GM12892 (cell line): ENCODE measurements around the gene LRP2BP.
"Not testable (repeated sequence)": the region's sequence is repeated elsewhere in the genome, so short reads cannot be mapped to it uniquely, and the experiment has no call there.

Experiments used
- DNase-seq: peaks from one replicate; pipeline ENCODE4 v3.0.0; 2011; ENCODE audit not compliant: insufficient read length
- FAIRE-seq: peaks from 2 replicates; lab custom pipeline; 2011; peaks lifted over from hg19 to GRCh38; lab: Jason Lieb, UNC
- POLR2A ChIP-seq: IDR thresholded peaks from 2 replicates; pipeline ENCODE4 v1.6.1; 2011; ENCODE audit warnings: low read depth, low read length, control low read depth
- POLR2AphosphoS5 ChIP-seq: IDR thresholded peaks from 2 replicates; pipeline ENCODE4 v1.6.1; 2011; ENCODE audit warnings: low read depth, low read length, control low read depth
- TAF1 ChIP-seq: IDR thresholded peaks from 2 replicates; pipeline ENCODE4 v1.6.1; 2011; ENCODE audit warnings: low read depth, mild to moderate bottlenecking, control low read depth, low read length, borderline replicate concordance

Gene LRP2BP

DNA sequence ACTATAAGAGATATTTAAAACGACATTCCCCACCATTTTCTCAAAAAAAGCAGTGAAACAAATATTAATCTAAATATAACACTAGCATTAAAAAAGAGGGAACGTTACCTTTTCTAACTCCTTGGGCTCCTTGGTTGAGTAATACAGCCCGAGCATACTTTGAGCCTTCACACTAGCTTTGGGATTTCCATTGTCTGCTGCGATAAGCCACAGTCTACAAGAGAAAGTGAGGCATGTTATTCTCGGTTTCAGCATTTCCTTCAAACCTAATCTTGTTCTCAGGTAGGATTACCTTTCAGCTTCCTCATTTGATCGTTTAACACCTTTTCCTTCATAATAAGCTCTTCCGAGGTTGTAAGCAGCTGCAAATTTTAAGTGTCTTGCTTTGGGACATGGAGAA is 21.7 kb downstream of the LRP2BP start:
- FAIRE-seq, result no peak
- TF ChIP-seq POLR2A, result no peak
- no peak for TF ChIP-seq POLR2AphosphoS5
- TF ChIP-seq TAF1, result no peak
- no peak for DNase-seq

DNA sequence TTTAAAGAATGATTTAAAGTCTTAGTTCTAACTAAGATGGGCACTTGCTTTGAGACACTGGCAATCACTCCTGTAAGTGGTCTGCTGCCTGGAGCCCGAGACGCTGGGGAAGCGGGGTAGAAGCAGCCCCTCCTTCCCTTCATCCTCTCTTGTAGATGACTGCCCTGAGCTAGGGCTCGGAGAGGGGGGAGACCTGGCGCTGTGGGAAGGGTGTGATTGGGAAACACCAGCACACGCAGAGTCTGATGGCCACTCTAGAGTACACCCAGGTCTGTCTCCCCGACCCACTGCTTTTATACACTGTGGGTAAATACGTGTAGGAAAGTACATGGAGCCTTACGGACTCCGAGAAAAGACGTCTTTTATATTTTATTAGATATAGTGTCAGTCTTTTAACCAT is 24.0 kb downstream of the LRP2BP start:
- FAIRE-seq (no peak), DNase-seq (no peak)
- TF ChIP-seq POLR2AphosphoS5 (no peak), POLR2A (0 out of 2 replicates have a peak, but pooled peaks have one; percentile 18)

DNA sequence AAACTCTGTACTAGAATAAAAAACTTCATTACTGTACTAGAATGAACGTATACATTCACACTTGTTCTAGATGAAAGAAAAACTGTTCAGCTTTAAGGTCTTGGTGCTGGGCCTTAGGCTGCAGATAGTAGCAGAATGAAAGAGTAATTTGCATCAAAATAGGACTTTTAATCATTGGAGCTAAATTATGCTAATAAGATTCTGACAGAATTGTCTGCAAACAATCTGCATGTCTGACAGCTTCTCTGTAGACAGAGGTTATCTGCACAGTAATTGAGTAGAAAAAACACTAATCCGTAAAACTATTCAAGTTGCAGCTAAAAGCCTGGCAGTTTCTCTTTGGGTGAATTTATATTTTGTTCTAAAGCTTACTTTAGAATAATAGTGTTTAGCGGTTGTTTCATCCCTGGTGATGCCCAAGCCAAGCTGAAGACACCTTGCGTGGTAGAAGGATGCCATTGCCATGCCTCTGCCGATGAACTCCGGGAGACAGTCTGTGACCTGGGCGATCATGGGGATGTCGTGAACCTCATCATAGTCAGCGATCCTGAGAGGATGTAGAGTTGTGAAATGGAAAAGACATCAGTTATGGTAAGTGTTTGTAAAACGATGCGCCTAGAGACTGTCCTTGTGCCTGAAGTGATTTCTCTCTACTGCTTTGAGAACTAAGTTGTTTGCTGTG is 25.3 kb downstream of the LRP2BP start:
- FAIRE-seq (no peak), DNase-seq (no peak)

DNA sequence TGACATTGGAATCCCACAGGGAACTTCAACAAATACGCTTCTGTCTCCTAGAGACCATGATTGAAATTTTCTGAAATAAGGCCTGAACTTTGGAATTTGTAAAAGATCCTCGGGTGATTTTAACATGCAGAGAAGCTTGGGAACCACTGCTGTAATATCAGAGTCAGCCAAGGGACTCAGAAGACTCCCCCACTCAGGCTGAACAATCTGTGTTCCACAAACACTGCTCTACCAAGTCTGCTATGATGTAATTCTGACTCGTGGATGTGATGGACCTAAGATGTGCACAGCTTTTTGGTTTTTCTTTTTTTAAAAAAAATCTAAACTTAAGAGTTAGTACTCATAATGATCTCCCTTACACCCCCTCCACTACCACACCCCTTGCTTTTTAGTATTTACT is 26.0 kb downstream of the LRP2BP start:
- FAIRE-seq (no peak), DNase-seq (no peak)
- no peak for TF ChIP-seq POLR2A
- no peak for TF ChIP-seq TAF1
- no peak for TF ChIP-seq POLR2AphosphoS5

More for the DNA sequence above, 25.3 kb downstream of the LRP2BP start:
- TF ChIP-seq TAF1 (no peak), POLR2AphosphoS5 (peak; percentile 76)

DNA sequence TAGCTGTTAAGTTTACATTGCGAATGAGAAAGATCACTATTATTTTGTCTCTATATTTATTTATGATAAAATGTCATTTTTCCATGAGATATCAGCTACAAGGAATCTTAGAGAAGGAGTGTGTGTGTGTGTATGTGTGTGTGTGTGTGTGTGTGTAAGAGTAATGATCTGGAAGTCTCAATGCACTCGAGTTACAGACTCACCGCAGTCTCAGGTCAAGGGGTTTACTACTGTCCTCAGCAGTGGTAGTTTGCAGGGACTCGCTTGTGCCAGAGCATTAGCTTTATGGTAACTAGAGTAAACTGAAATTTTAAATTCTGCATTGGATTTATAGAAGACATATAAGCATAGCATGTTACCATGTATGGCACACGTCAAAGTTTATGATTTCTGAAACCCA is 30.8 kb downstream of the LRP2BP start:
- FAIRE-seq (no peak), DNase-seq (no peak)
- no peak for TF ChIP-seq TAF1
- no peak for TF ChIP-seq POLR2AphosphoS5
- no peak for TF ChIP-seq POLR2A

DNA sequence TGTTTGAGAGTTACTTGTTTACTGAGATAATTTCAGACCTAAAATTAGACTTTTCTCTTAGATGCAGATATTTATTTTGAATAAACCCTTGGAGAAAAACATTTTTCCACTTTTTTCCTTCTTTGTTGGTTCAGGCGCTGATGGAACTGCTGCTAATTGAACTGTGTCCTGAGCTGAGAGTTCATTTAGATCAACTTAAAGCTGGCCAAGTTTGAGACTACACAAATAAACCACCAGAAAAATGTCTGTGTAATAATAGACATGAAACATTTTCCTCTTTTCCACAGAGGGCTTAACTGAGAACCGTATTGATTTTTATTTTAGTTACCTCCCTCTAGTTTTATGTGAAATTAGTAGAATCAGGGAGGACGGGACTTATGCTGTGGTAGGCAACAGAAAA is 32.5 kb downstream of the LRP2BP start:
- DNase-seq (no peak), FAIRE-seq (no peak)
- TF ChIP-seq POLR2A (no peak), TAF1 (no peak), POLR2AphosphoS5 (no peak)

DNA sequence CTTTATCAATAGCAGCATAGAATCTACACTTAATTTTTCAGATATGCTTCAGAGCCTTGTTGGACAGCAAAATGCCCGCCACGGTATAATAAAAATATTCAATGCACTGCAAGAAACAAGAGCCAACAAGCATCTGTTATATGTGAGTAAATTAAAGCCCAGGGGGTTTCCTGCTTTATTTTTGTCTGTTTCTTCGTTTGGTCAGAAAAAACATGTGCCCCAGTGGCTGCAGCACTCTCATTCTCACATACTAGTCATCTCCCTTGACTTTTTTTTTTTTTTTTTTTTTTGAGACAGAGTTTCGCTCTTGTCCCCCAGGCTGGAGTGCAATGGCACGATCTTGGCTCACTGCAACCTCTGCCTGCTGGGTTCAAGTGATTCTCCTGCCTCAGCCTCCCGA is 33.2 kb downstream of the LRP2BP start:
- FAIRE-seq, DNase-seq: not testable (repeated sequence)

DNA sequence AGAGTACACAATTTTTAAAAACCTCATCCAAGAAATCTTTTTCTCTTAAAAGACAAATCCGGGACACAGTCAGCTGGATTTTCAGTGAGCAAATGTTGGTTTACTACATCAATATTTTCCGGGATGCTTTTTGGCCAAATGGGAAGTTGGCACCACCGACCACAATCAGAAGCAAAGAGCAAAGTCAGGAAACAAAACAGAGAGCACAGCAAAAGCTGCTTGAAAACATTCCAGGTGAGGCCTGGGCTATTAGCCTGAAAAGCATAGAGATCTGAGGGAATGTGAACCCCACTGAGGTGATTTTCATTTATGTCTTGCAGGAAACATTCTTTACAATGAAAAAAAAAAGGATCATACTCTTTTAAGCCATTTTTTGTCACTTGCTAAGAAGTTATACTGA is 33.9 kb downstream of the LRP2BP start:
- no peak for TF ChIP-seq POLR2A
- no peak for TF ChIP-seq TAF1
- no peak for TF ChIP-seq POLR2AphosphoS5
- FAIRE-seq, result peak; percentile 5
- no peak for DNase-seq

DNA sequence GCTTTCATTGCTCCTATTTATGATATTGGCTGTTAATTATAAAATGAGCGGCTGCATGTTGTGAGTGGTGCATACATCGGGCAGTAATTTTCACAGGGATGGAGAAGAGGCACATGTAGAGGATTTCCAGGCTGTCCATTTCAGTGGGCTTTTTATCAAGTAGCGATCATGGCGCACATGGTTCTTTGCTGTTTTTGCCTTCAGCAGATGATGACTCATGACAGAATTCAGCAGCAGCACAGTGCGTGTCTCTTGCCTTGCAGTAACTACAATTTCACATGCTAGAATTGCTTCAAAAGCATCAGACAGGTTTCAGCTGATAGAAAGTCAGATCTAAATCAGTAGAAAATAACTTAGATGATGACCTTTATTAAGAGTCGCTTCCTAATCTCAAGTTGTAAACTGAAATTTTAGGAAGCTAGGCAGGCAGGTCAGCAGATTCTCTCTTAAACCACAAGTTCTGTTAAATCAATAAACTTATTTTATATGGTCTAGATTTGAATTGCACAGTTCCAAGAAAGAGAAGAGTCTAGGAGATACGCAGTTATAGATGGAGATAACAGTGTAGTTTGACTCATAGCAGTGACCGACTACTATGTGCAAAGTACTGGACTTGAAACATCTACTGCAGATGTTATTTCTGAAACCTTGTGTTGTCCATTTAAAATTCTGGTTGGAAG is 35.8 kb downstream of the LRP2BP start:
- TF ChIP-seq TAF1 (no peak), POLR2A (no peak)
- DNase-seq (no peak), FAIRE-seq (no peak)

DNA sequence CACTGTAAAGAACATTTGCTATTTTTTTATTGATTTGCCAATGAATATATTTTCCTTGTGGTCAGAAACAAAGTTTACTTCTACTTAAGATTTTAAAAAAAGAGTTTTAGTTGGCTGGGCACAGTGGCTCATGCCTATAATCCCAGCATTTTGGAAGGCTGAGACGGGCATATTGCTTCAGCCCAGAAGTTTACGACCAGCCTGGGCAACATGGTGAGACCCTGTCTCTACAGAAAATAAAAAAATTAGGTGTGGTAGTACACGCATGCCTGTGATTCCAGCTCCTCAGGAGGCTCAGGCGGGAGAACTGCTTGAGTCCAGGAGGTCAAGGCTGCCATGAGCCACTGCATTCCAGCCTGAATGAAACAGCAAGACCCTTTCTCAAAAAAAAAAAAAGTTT is 36.8 kb downstream of the LRP2BP start:
- FAIRE-seq (no peak), DNase-seq (no peak)
- TF ChIP-seq POLR2A (no peak), TAF1 (no peak), POLR2AphosphoS5 (no peak)

DNA sequence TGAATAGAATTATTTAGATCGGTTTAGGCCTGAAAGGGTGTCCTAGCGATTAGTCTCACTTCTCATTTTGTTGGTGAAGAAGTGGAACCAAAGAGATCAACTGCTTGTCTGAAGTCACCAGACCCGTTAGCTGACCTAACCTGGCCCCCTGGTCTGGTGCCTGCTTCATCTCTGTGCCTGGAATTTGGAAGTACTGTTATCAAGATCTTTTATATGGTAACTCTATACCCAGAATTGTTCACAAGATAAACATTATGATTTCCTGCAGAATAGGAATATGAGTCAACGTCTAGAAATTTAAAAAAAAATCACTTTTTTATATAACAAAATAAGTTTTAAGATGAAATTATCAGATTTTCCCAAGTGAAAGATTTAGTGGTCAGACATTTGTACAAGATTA is 37.2 kb downstream of the LRP2BP start:
- FAIRE-seq (no peak), DNase-seq (no peak)
- TF ChIP-seq POLR2AphosphoS5, result no peak
- no peak for TF ChIP-seq POLR2A
- no peak for TF ChIP-seq TAF1

DNA sequence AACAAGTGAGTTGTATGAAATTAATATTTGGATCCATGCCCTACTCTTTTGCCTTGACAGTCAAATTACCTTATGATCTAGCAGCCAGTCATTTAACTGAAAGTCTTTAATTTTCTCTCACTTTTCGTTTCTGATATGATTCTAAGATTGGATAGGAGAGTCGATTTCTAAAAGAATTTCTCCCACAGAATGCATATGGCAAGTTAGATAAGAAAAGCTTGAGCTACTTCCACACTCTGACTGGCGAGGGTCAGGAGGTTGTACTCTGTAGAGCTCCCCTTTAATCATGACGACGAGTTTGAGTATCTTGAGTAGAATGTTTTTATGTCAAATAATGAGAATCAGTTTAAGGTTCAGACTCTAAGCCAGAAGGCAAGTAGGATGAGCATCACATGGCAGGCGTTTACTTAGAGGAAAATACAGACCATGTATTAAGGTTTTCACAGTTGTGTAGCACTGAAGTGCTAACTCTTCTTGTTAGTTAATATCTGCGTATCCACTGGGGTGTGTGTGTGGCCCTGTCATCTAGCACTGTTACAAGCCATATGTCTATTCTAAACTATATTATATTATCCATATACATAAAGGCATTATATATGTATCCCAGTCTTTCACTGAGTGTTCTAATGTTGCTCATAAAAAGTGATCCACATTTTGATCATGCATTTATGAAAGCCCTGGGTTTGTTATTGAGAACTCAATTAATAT is 37.8 kb downstream of the LRP2BP start:
- TF ChIP-seq TAF1 (no peak), POLR2AphosphoS5 (no peak), POLR2A (no peak)
- no peak for FAIRE-seq
- DNase-seq, result no peak
